SK-N-SH (cell line): ENCODE measurements around the gene USP17L19. TPM values are rescaled to one million over a fixed set of nuclear protein-coding genes. Genes with fewer than 3 reads are reported as not detected.
"Not testable (repeated sequence)": the region's sequence is repeated elsewhere in the genome, so short reads cannot be mapped to it uniquely, and the experiment has no call there.

Experiments
- CTCF ChIA-PET: fragments of 300-600, 350-600 bp; formaldehyde crosslinking; extraction: SDS; loops from one replicate; lab custom pipeline; 2021; lab: Yijun Ruan, JAX
- POLR2A ChIA-PET: fragments of 350-600 bp; sonication (Branson Sonifier 250); formaldehyde crosslinking; extraction: SDS; loops from one replicate; lab custom pipeline; 2020; ENCODE audit warnings: antibody characterized with exemption, inconsistent platforms; lab: Yijun Ruan, JAX
- DNase-seq: peaks from one replicate; pipeline ENCODE4 v3.0.0; 2012
- H2AFZ ChIP-seq: fragments of 200-600 bp; sonication (generic); 2 replicates; pipeline ENCODE4 v1.8.1; 2016; ENCODE audit warnings: antibody characterized with exemption, mild to moderate bottlenecking, low read depth
- H3F3A ChIP-seq: fragments of 200-600 bp; sonication (generic); replicated peaks from 2 replicates; pipeline ENCODE3; 2016; ENCODE audit warnings: antibody characterized with exemption, mild to moderate bottlenecking; ENCODE audit not compliant: insufficient read depth
- H3K27ac ChIP-seq, 2 experiments: fragments of 200-500 bp in 1 of 2; fragments of 200-600 bp in 1 of 2; sonication (Bioruptor generic) in 1 of 2; sonication (generic), shearing (Covaris generic) in 1 of 2; 2 replicates each; pipeline versions ENCODE4 v1.5.1 to v1.6.1; 2014 to 2016; ENCODE audit warnings: low read depth in 2 of 2, inconsistent platforms in 1 of 2, low read length in 1 of 2, mild to moderate bottlenecking in 1 of 2, mixed read lengths in 1 of 2
- H3K27me3 ChIP-seq: fragments of 200-600 bp; sonication (generic), shearing (Covaris generic); 2 replicates; pipeline ENCODE4 v1.6.1; 2016; ENCODE audit warnings: mixed run types; ENCODE audit not compliant: insufficient read depth
- H3K36me3 ChIP-seq, 2 experiments: fragments of 200-500 bp in 1 of 2; fragments of 200-600 bp in 1 of 2; sonication (Bioruptor generic) in 1 of 2; sonication (generic) in 1 of 2; replicated peaks in 1 of 2; 2 replicates each; pipeline versions ENCODE3 to v1.5.1; 2014 to 2016; ENCODE audit warnings: low read length in 1 of 2, mild to moderate bottlenecking in 1 of 2; ENCODE audit not compliant: insufficient read depth in 2 of 2, control insufficient read depth in 1 of 2
- H3K4me1 ChIP-seq, 2 experiments: fragments of 200-500 bp in 1 of 2; fragments of 200-600 bp in 1 of 2; sonication (Bioruptor generic) in 1 of 2; sonication (generic), shearing (Covaris generic) in 1 of 2; 2 replicates each; pipeline versions ENCODE4 v1.5.1 to v1.6.1; 2014 to 2016; ENCODE audit warnings: low read depth in 1 of 2, low read length in 1 of 2, mixed run types in 1 of 2; ENCODE audit not compliant: insufficient read depth in 2 of 2, control insufficient read depth in 1 of 2
- H3K4me2 ChIP-seq: fragments of 200-600 bp; sonication (generic), shearing (Covaris generic); 2 replicates; pipeline ENCODE4 v1.6.1; 2017; ENCODE audit warnings: mixed run types
- H3K4me3 ChIP-seq, 2 experiments: fragments of 200-500 bp in 1 of 2; fragments of 200-600 bp in 1 of 2; sonication (Bioruptor generic) in 1 of 2; sonication (generic), shearing (Covaris generic) in 1 of 2; 2 replicates each; pipeline versions ENCODE4 v1.5.1 to v1.8.1; 2014 to 2016; ENCODE audit warnings: low read depth in 2 of 2, inconsistent platforms in 1 of 2, low read length in 1 of 2, mild to moderate bottlenecking in 1 of 2, mixed read lengths in 1 of 2, moderate library complexity in 1 of 2
- H3K79me2 ChIP-seq: fragments of 200-600 bp; sonication (generic); 2 replicates; pipeline ENCODE4 v1.8.1; 2017; ENCODE audit warnings: mild to moderate bottlenecking; ENCODE audit not compliant: insufficient read depth
- H3K9ac ChIP-seq: fragments of 200-600 bp; sonication (generic); 2 replicates; pipeline ENCODE4 v1.6.1; 2017; ENCODE audit warnings: mixed run types
- H3K9me2 ChIP-seq: fragments of 200-600 bp; sonication (generic); 2 replicates; pipeline ENCODE4 v1.6.1; 2017; ENCODE audit warnings: mixed run types
- H3K9me3 ChIP-seq: fragments of 200-600 bp; sonication (generic); 2 replicates; pipeline ENCODE4 v1.6.1; 2017; ENCODE audit warnings: mixed run types, mild to moderate bottlenecking, moderate library complexity
- H4K20me1 ChIP-seq: fragments of 200-600 bp; sonication (generic); 2 replicates; pipeline ENCODE4 v1.6.1; 2017; ENCODE audit warnings: mild to moderate bottlenecking, mixed run types; ENCODE audit not compliant: insufficient read depth
- WGBS: methylation state at CpG from one replicate; pipeline ENCODE4 v1.1.6; 2017; ENCODE audit warnings: low lambda C conversion rate; 5-methylcytosine and 5-hydroxymethylcytosine counted together
- polyA plus RNA-seq, 3 experiments: library from polyadenylated mRNA; depleted of rRNA; stranded (reverse); fragments of >200 nt; gene quantifications; 2 replicates each; pipeline ENCODE4 v1.2.3, GENCODE V29; 2012

Gene USP17L19, protein sequence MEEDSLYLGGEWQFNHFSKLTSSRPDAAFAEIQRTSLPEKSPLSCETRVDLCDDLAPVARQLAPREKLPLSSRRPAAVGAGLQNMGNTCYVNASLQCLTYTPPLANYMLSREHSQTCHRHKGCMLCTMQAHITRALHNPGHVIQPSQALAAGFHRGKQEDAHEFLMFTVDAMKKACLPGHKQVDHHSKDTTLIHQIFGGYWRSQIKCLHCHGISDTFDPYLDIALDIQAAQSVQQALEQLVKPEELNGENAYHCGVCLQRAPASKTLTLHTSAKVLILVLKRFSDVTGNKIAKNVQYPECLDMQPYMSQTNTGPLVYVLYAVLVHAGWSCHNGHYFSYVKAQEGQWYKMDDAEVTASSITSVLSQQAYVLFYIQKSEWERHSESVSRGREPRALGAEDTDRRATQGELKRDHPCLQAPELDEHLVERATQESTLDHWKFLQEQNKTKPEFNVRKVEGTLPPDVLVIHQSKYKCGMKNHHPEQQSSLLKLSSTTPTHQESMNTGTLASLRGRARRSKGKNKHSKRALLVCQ
- polyA plus RNA-seq (2012; rRNA removed) = not detected in 2 replicates
- polyA plus RNA-seq (2012; cell fraction: cytosol; rRNA removed) = not detected in 2 replicates
- not detected in 2 replicates for polyA plus RNA-seq (2012; cell fraction: nucleus; rRNA removed)

- DNase-seq, CTCF ChIA-PET, H3K79me2 ChIP-seq: not testable (repeated sequence)
These were observed at the start of gene USP17L19 for GRCh38 chr4:9253078-9253477. Gene USP17L19 (plus strand): TSS chr4:9253378. CDS start chr4:9253378, 0 bp downstream.

GRCh38 chr4:9210357-9210756 is 42.8 kb upstream of the USP17L19 start, which contains the start of gene USP17L10:
Gene USP17L10 (plus strand): TSS chr4:9210657. CDS start chr4:9210657, 0 bp downstream.
- H3K27ac ChIP-seq, H3F3A ChIP-seq, H3K4me1 ChIP-seq, H3K36me3 ChIP-seq, CTCF ChIA-PET, H3K79me2 ChIP-seq, H3K9me3 ChIP-seq, POLR2A ChIA-PET, H3K9me2 ChIP-seq, H2AFZ ChIP-seq, H3K27me3 ChIP-seq, H3K4me2 ChIP-seq, H3K9ac ChIP-seq, DNase-seq, H3K4me3 ChIP-seq, H4K20me1 ChIP-seq: not testable (repeated sequence)
- WGBS = 13% methylated on average over 4 of the region's 13 CpGs

More at GRCh38 chr4:9253078-9253477, at the start of gene USP17L19:
- H3K27ac ChIP-seq, H3K9ac ChIP-seq, H3K4me1 ChIP-seq, H3K9me2 ChIP-seq, H3K4me3 ChIP-seq, H3F3A ChIP-seq, H4K20me1 ChIP-seq, H3K36me3 ChIP-seq, H2AFZ ChIP-seq, POLR2A ChIA-PET, H3K27me3 ChIP-seq, H3K4me2 ChIP-seq, H3K9me3 ChIP-seq: not testable (repeated sequence)
- WGBS = no CpG with 5 or more reads among the region's 13 CpGs

DNA sequence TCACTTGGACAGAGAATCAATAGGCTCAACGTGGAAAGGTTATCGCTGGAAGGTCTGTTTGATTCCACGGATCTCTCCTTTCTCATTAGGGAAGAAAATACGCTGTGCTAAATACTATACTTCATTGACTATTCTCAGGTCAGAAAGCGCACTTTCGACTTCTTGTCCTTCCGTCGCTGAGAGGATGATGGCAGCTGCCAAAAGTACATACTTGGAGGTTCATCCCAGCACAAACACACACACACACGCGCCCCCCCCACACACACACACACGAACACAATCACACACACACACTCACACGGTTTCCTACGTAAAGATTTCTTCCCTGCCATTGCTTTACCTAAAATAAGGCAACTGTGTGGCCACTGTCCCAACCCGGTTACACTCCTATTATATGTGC is 38.5 kb upstream of the USP17L19 start:
- H4K20me1 ChIP-seq, H3K9me2 ChIP-seq, H3K27me3 ChIP-seq, CTCF ChIA-PET, H3K4me2 ChIP-seq, H3K79me2 ChIP-seq, H3F3A ChIP-seq, H3K9me3 ChIP-seq, H3K36me3 ChIP-seq, H2AFZ ChIP-seq, DNase-seq, H3K27ac ChIP-seq, H3K9ac ChIP-seq, H3K4me3 ChIP-seq, H3K4me1 ChIP-seq, POLR2A ChIA-PET: not testable (repeated sequence)
- WGBS = 28% methylated on average over 13 of the region's 14 CpGs

- DNase-seq, H3K9me3 ChIP-seq, H3K79me2 ChIP-seq, H3K4me3 ChIP-seq, H3K9ac ChIP-seq, H4K20me1 ChIP-seq, H3K9me2 ChIP-seq, H3K27ac ChIP-seq, H3K27me3 ChIP-seq, H3F3A ChIP-seq, H3K36me3 ChIP-seq, H3K4me2 ChIP-seq, H2AFZ ChIP-seq, POLR2A ChIA-PET, H3K4me1 ChIP-seq, CTCF ChIA-PET: not testable (repeated sequence)
- no CpG with 5 or more reads among the region's 14 CpGs for WGBS
These were observed 38.1 kb upstream of the USP17L19 start, which contains the start of gene USP17L11 for GRCh38 chr4:9215105-9215504. Gene USP17L11 (plus strand): TSS chr4:9215405. CDS start chr4:9215405, 0 bp downstream.

DNA sequence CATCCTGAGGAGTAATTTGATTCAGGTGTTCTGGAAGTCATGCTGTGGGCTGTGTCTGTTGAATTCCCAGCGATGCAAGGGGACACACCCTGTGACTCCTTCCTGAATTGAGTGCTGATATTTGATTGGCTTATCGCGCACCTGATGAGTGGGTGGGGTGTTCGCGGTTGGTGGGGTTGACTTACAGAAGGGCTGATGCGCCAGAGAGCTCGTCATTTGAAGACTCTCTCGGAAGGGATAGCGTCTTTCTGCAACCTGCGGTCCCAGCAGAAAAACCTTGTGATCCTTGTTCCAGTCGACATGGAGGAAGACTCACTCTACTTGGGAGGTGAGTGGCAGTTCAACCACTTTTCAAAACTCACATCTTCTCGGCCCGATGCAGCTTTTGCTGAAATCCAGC is 33.3 kb upstream of the USP17L19 start, which contains the start of gene USP17L12:
USP17L12 (plus strand) TSS at position 301 of the 400 bp plus-strand sequence; CDS start at position 301, 0 bp downstream.
- H3K4me3 ChIP-seq, H3K9me2 ChIP-seq, H3K9me3 ChIP-seq, CTCF ChIA-PET, H3K27ac ChIP-seq, H2AFZ ChIP-seq, H4K20me1 ChIP-seq, H3K36me3 ChIP-seq, H3K9ac ChIP-seq, H3K4me1 ChIP-seq, DNase-seq, H3K79me2 ChIP-seq, H3F3A ChIP-seq, H3K4me2 ChIP-seq, H3K27me3 ChIP-seq, POLR2A ChIA-PET: not testable (repeated sequence)
- WGBS = no CpG with 5 or more reads among the region's 13 CpGs

GRCh38 chr4:9224596-9224995 is 28.6 kb upstream of the USP17L19 start, which contains the start of gene USP17L13:
Gene USP17L13 (plus strand): TSS chr4:9224896. CDS start chr4:9224896, 0 bp downstream.
- CTCF ChIA-PET, DNase-seq, H3K27ac ChIP-seq, H4K20me1 ChIP-seq, H3K9ac ChIP-seq, H3K9me3 ChIP-seq, H3K79me2 ChIP-seq, H3F3A ChIP-seq, H3K9me2 ChIP-seq, H3K4me1 ChIP-seq, H3K27me3 ChIP-seq, H2AFZ ChIP-seq, H3K36me3 ChIP-seq, H3K4me2 ChIP-seq, POLR2A ChIA-PET, H3K4me3 ChIP-seq: not testable (repeated sequence)
- no CpG with 5 or more reads among the region's 14 CpGs for WGBS
